ENCODE measurements around the gene KLRK1.
"Not testable (repeated sequence)": the region's sequence is repeated elsewhere in the genome, so short reads cannot be mapped to it uniquely, and the experiment has no call there.

GRCh38 chr12:10437601-10438000 lies 47.8 kb upstream of the KLRK1 start:
- TF ChIP-seq REST (IDR thresholded peaks at IDR 0.05; ENCODE audit: low read depth, low read length); EP300 (IDR thresholded peaks at IDR 0.05; ENCODE audit: borderline replicate concordance in 1 of 2, low read depth in 1 of 2, low read length in 1 of 2); GABPA (IDR thresholded peaks at IDR 0.05; ENCODE audit: low read depth); MXI1 (IDR thresholded peaks at IDR 0.05; ENCODE audit: low read depth, low read length); RFX5 (IDR thresholded peaks at IDR 0.05; ENCODE audit: low read length): not testable (repeated sequence)
- TF ChIP-seq, protein P1, sequence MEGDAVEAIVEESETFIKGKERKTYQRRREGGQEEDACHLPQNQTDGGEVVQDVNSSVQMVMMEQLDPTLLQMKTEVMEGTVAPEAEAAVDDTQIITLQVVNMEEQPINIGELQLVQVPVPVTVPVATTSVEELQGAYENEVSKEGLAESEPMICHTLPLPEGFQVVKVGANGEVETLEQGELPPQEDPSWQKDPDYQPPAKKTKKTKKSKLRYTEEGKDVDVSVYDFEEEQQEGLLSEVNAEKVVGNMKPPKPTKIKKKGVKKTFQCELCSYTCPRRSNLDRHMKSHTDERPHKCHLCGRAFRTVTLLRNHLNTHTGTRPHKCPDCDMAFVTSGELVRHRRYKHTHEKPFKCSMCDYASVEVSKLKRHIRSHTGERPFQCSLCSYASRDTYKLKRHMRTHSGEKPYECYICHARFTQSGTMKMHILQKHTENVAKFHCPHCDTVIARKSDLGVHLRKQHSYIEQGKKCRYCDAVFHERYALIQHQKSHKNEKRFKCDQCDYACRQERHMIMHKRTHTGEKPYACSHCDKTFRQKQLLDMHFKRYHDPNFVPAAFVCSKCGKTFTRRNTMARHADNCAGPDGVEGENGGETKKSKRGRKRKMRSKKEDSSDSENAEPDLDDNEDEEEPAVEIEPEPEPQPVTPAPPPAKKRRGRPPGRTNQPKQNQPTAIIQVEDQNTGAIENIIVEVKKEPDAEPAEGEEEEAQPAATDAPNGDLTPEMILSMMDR (IDR thresholded peaks at IDR 0.05), result not testable (repeated sequence)
- TF ChIP-seq, protein P2, sequence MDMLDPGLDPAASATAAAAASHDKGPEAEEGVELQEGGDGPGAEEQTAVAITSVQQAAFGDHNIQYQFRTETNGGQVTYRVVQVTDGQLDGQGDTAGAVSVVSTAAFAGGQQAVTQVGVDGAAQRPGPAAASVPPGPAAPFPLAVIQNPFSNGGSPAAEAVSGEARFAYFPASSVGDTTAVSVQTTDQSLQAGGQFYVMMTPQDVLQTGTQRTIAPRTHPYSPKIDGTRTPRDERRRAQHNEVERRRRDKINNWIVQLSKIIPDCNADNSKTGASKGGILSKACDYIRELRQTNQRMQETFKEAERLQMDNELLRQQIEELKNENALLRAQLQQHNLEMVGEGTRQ (IDR thresholded peaks at IDR 0.05; ENCODE audit: borderline replicate concordance, low read depth, low read length), result not testable (repeated sequence)

Measured in SK-N-SH (cell line).